IPS-NIHi7 (cell line): ENCODE data around the gene CDKN1C.

ENCODE experiments used
- DNase-seq: peaks from one replicate; pipeline ENCODE4 v3.0.0; 2012; ENCODE audit warnings: mixed read lengths; ENCODE audit errors: extremely low spot score

The CDKN1C gene

GRCh38 chr11:2923446-2924375 is 38.1 kb upstream of the CDKN1C start:
- DNase-seq, result no peak

GRCh38 chr11:2922655-2923054 is 37.1 kb upstream of the CDKN1C start:
- DNase-seq, result no peak

- no peak for DNase-seq
Observed at GRCh38 chr11:2921742-2922493, 36.3 kb upstream of the CDKN1C start.

- no peak for DNase-seq
Observed at GRCh38 chr11:2921261-2921660, 35.7 kb upstream of the CDKN1C start.

- DNase-seq, result no peak
Observed at GRCh38 chr11:2920343-2920742, 34.8 kb upstream of the CDKN1C start.

GRCh38 chr11:2919837-2920236 is 34.3 kb upstream of the CDKN1C start:
- no peak for DNase-seq

- no peak for DNase-seq
Observed at GRCh38 chr11:2919188-2919587, 33.6 kb upstream of the CDKN1C start.

- no peak for DNase-seq
Observed at GRCh38 chr11:2917842-2918490, 32.4 kb upstream of the CDKN1C start.

GRCh38 chr11:2916892-2917645 is 31.5 kb upstream of the CDKN1C start:
- no peak for DNase-seq

GRCh38 chr11:2916114-2916891 is 30.7 kb upstream of the CDKN1C start:
- DNase-seq, result no peak

GRCh38 chr11:2915473-2915872 is 29.9 kb upstream of the CDKN1C start:
- DNase-seq, result no peak

- no peak for DNase-seq
Observed at GRCh38 chr11:2914455-2915195, 29.1 kb upstream of the CDKN1C start.

- peak; percentile 9 for DNase-seq
Observed at GRCh38 chr11:2913776-2914175, 28.2 kb upstream of the CDKN1C start.

- peak; percentile 50 for DNase-seq
Observed at GRCh38 chr11:2913019-2913431, 27.4 kb upstream of the CDKN1C start.

GRCh38 chr11:2912498-2912897 is 26.9 kb upstream of the CDKN1C start:
- DNase-seq, result peak; percentile 87

GRCh38 chr11:2911785-2912391 is 26.3 kb upstream of the CDKN1C start:
- DNase-seq, result no peak

GRCh38 chr11:2911088-2911784 is 25.7 kb upstream of the CDKN1C start:
- DNase-seq, result no peak

- no peak for DNase-seq
Observed at GRCh38 chr11:2910401-2910955, 24.9 kb upstream of the CDKN1C start.
